ENCODE results near the gene GFAP. TPM values are rescaled to one million over a fixed set of nuclear protein-coding genes. Genes with fewer than 3 reads are reported as not detected.
"Not testable (repeated sequence)": the region's sequence is repeated elsewhere in the genome, so short reads cannot be mapped to it uniquely, and the experiment has no call there.

GFAP gene
- total RNA-seq, 1 donor from 2014 or later, result not detected

- peaks cover 31% of the 10 kb centered on the region for H3K27me3 ChIP-seq
- H3K4me1 ChIP-seq, result peaks cover 4% of the 10 kb centered on the region
- H3K36me3 ChIP-seq, result no peaks in the 10 kb centered on the region
- ATAC-seq (no peak), DNase-seq (no peak)
- intact Hi-C loops (cut with DNase I), result no loop called here
- no peaks in the 10 kb centered on the region for H3K9me3 ChIP-seq
- H3K4me3 ChIP-seq, result no peak overlapping the region
- no peak overlapping the region for H3K27ac ChIP-seq
- TF ChIP-seq CTCF (IDR thresholded peaks at IDR 0.05), result no peak
These were observed 40.5 kb upstream of the GFAP start for GRCh38 chr17:44955674-44956425.

- Histone ChIP-seq H3K36me3 (no peaks in the 10 kb centered on the region), H3K27ac (no peak overlapping the region), H3K4me3 (no peak overlapping the region), H3K9me3 (no peaks in the 10 kb centered on the region), H3K4me1 (no peaks in the 10 kb centered on the region), H3K27me3 (peaks cover 9% of the 10 kb centered on the region)
- peak; percentile 25 for DNase-seq
- no peak for TF ChIP-seq CTCF (IDR thresholded peaks at IDR 0.05)
- ATAC-seq, result no peak
- intact Hi-C loops (cut with DNase I), result no loop called here
These were observed 37.7 kb upstream of the GFAP start for GRCh38 chr17:44952946-44953475.

DNA sequence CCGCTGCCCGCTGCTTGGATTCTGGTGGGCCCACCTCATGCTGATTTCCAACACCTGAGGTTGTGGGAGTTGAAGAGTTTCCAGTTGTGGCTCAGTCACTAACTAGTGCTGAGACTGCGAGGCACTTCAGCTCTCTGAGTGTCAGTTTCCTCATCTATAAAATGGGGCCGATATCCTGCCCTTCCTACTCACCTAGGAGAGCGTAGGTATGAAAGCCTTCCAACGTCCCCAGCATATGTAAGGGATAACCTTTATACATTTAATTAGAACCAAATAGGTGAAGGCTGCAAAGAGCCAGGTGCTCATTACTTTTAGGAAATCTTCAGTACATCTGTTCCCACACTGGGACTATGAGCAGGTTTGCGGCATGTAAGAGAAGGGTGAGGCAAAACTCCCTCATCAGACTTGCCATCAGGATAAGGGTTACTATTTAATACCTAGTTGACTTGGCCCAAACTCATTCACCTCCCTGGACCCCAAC, 33.1 kb upstream of the GFAP start:
- H3K27ac ChIP-seq, result peak overlapping the region; percentile 72
- H3K27me3 ChIP-seq, result no peaks in the 10 kb centered on the region

DNA sequence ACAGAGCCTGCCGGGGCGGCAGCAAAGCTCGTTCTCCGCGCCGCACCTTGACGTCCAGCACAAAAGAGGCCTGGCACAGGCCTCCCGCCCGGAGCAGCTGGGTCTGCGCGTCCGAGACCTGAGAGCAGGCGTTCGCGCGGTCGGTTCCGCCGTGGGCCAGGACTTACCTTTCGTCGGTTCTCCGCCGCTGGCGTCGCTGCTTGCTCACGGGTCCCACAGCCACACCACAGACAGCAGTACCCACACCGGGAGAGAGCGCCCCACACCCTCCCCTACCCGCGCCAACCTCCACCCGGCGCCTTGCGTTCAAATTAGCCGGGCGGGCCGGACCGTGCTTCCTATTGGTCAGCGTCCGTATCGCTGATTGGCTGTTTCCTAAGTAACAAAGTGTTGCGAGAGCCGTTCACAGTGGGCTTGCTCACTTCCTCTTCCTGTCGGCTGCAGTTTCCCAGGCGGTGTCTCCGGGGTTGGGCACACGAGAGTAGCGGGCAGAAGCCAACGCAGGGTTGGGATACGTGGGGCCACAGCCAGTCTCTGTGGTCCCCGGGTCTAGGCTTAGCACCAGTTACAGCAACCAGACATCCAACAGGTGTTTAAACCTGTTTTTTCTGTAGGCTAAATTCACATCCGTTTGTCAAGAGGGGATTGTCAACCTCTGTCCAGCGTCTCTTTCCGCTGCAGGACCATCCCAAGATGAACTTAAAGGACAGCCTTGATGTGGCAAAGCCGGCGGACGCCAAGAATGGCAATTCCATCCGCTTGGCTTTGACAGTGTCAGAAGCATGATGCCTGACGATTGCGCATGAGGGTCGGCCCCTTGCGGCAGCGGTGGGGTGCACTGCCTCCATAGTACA, 32.4 kb upstream of the GFAP start, which contains the start of gene KIF18B:
TSS of gene KIF18B (minus strand) at position 313 of the 854 bp plus-strand sequence. CDS start 11,429 bp downstream, outside the sequence.
- Histone ChIP-seq H3K4me3 (peak within 1 kb of the TSS; percentile 71), H3K27ac (peak within 1 kb of the TSS; percentile 72), H3K36me3 (no peaks in the 10 kb centered on the region), H3K9me3 (no peaks in the 10 kb centered on the region), H3K4me1 (peaks cover 7% of the 10 kb centered on the region), H3K27me3 (no peaks in the 10 kb centered on the region)
- DNase-seq, result peak; percentile 91
- intact Hi-C loops (cut with DNase I), result no loop called here
- peak; percentile 99 for ATAC-seq
- TF ChIP-seq CTCF (IDR thresholded peaks at IDR 0.05), result no peak

More for the DNA sequence above, 33.1 kb upstream of the GFAP start:
- H3K4me3 ChIP-seq, result peak overlapping the region; percentile 71
- ATAC-seq, result no peak
- H3K36me3 ChIP-seq, result no peaks in the 10 kb centered on the region
- H3K4me1 ChIP-seq, result peaks cover 7% of the 10 kb centered on the region
- no peak for TF ChIP-seq CTCF (IDR thresholded peaks at IDR 0.05)
- intact Hi-C loops (cut with DNase I), result no loop called here
- no peak for DNase-seq
- H3K9me3 ChIP-seq, result no peaks in the 10 kb centered on the region

GRCh38 chr17:44945652-44946051, 30.4 kb upstream of the GFAP start:
- H3K9me3 ChIP-seq; intact Hi-C loops (cut with DNase I); H3K27ac ChIP-seq; H3K27me3 ChIP-seq; H3K36me3 ChIP-seq; H3K4me1 ChIP-seq; DNase-seq; H3K4me3 ChIP-seq; ATAC-seq: not testable (repeated sequence)
